ENCODE results near the gene TMEM86B. TPM values are rescaled to one million over a fixed set of nuclear protein-coding genes. Genes with fewer than 3 reads are reported as not detected.

TMEM86B gene
- polyA plus RNA-seq, 1 of the 3 experiments (the other 2 are of a cell fraction): 3.0 TPM

- Histone ChIP-seq H4K20me1 (ENCODE audit: insufficient read depth) (peaks cover 64% of the 10 kb centered on the region), H3K79me2 (ENCODE audit: insufficient read depth) (peaks cover 69% of the 10 kb centered on the region), H3K4me2 (peak overlapping the region; percentile 96), H3K27ac (ENCODE audit: low read depth in 2 of 2, low read length in 1 of 2) (no peak overlapping the region), H3K4me3 (ENCODE audit: low read depth in 2 of 2, low read length in 1 of 2) (peak overlapping the region; percentile 87 to 94), H3K36me3 (replicated peaks in 1 of 2; ENCODE audit: control insufficient read depth in 1 of 2, insufficient read depth in 2 of 2, low read length in 1 of 2) (peaks cover 0 to 4% of the 10 kb centered on the region in 2 experiments), H3K4me1 (ENCODE audit: control insufficient read depth in 1 of 2, insufficient read depth in 2 of 2, low read depth in 1 of 2, low read length in 1 of 2) (peaks cover 17 to 26% of the 10 kb centered on the region in 2 experiments; a peak in 3 of 4 replicates), H3K9ac (no peak overlapping the region; the same call in 1 of the 2 replicates), H3K9me3 (no peaks in the 10 kb centered on the region), H3F3A (replicated peaks; ENCODE audit: insufficient read depth) (peaks cover 2% of the 10 kb centered on the region), H3K9me2 (no peaks in the 10 kb centered on the region), H3K27me3 (ENCODE audit: insufficient read depth) (no peaks in the 10 kb centered on the region), H2AFZ (ENCODE audit: low read depth) (no peak overlapping the region)
- POLR2A ChIA-PET: interaction anchor here (1.3 to 1.6 kb wide), 2 partner anchors 9 to 23 kb away, joined by 3 to 5 read pairs; partner anchors contain the start of gene HSPBP1
- TF ChIP-seq GATA2 (CRISPR knock-in tag; IDR thresholded peaks at IDR 0.05): no peak
- TF ChIP-seq POLR2AphosphoS5 (IDR thresholded peaks at IDR 0.05; ENCODE audit: low read depth, low read length): no peak
- TF ChIP-seq RXRA (IDR thresholded peaks at IDR 0.05; ENCODE audit: borderline replicate concordance, low read depth): no peak
- no peak for TF ChIP-seq CTCF (IDR thresholded peaks at IDR 0.05)
- DNase-seq: no peak
- WGBS (ENCODE audit: low lambda C conversion rate): 75% methylated on average over 19 of the region's 22 CpGs
- CTCF ChIA-PET: interaction anchor here (0.7 to 1.8 kb wide), 2 partner anchors 45 to 80 kb away, joined by 3 to 5 read pairs; no protein-coding TSS in a partner anchor
These were observed 28.2 kb upstream of the TMEM86B start for GRCh38 chr19:55256562-55257460.

GRCh38 chr19:55255618-55256423, 27.3 kb upstream of the TMEM86B start:
- Histone ChIP-seq H3K9me3 (no peaks in the 10 kb centered on the region), H3K4me3 (ENCODE audit: low read depth in 2 of 2, low read length in 1 of 2) (peak overlapping the region in 1 of 2 experiments; percentile 94; a peak in 1 of 4 replicates), H2AFZ (ENCODE audit: low read depth) (no peak overlapping the region), H3K27me3 (ENCODE audit: insufficient read depth) (no peaks in the 10 kb centered on the region), H3K4me2 (peak overlapping the region; percentile 96), H3K9ac (no peak overlapping the region), H3K9me2 (no peaks in the 10 kb centered on the region), H3K27ac (ENCODE audit: low read depth in 2 of 2, low read length in 1 of 2) (no peak overlapping the region), H3K4me1 (ENCODE audit: control insufficient read depth in 1 of 2, insufficient read depth in 2 of 2, low read depth in 1 of 2, low read length in 1 of 2) (peaks cover 17 to 26% of the 10 kb centered on the region in 2 experiments; a peak in 3 of 4 replicates), H3K79me2 (ENCODE audit: insufficient read depth) (peaks cover 79% of the 10 kb centered on the region), H3K36me3 (replicated peaks in 1 of 2; ENCODE audit: control insufficient read depth in 1 of 2, insufficient read depth in 2 of 2, low read length in 1 of 2) (peaks cover 0 to 4% of the 10 kb centered on the region in 2 experiments), H4K20me1 (ENCODE audit: insufficient read depth) (peaks cover 74% of the 10 kb centered on the region), H3F3A (replicated peaks; ENCODE audit: insufficient read depth) (peaks cover 2% of the 10 kb centered on the region)
- no peak for DNase-seq
- ChIA-PET CTCF (interaction anchor here (0.8 to 2.3 kb wide), 8 partner anchors 12 to 162 kb away, joined by 3 to 6 read pairs (median 4); no protein-coding TSS in a partner anchor), POLR2A (interaction anchor here (1.0 to 1.6 kb wide), 3 partner anchors 8 to 90 kb away, joined by 3 to 5 read pairs (median 4); partner anchors contain the start of gene KMT5C)
- 79% methylated on average over 17 of the region's 17 CpGs for WGBS (ENCODE audit: low lambda C conversion rate)
- TF ChIP-seq NRF1 (IDR thresholded peaks at IDR 0.05; ENCODE audit: low read depth, low read length) (no peak), MAX (IDR thresholded peaks at IDR 0.05; ENCODE audit: low read depth) (no peak), RXRA (IDR thresholded peaks at IDR 0.05; ENCODE audit: borderline replicate concordance, low read depth) (no peak), FOXM1 (IDR thresholded peaks at IDR 0.05; ENCODE audit: low read depth) (no peak), TAF1 (IDR thresholded peaks at IDR 0.05; ENCODE audit: borderline replicate concordance, low read depth, low read length) (no peak), RAD21 (IDR thresholded peaks at IDR 0.05; ENCODE audit: low read length) (no peak), SMC3 (IDR thresholded peaks at IDR 0.05; ENCODE audit: low read depth, low read length) (no peak), FOXJ3 (CRISPR knock-in tag; IDR thresholded peaks at IDR 0.05) (no peak), JUND (IDR thresholded peaks at IDR 0.05) (no peak), REST (IDR thresholded peaks at IDR 0.05; ENCODE audit: low read depth, low read length) (no peak), MEF2A (IDR thresholded peaks at IDR 0.05; ENCODE audit: borderline replicate concordance, low read depth) (no peak)
